CD4-positive, alpha-beta T cell treated with Interleukin-4 for 1 hour (primary cell): ENCODE measurements around the gene ATG7.
A peak's percentile ranks its signal among the peaks of the same experiment; 100 is the strongest.
"Not testable (repeated sequence)": the region's sequence is repeated elsewhere in the genome, so short reads cannot be mapped to it uniquely, and the experiment has no call there.

Source experiments
- DNase-seq, 2 donors: peaks; one replicate each; pipeline ENCODE4 v3.0.0-alpha.2; 2020 to 2022

The ATG7 gene

GRCh38 chr3:11437506-11437905 lies 165.3 kb downstream of the ATG7 start:
- no peak for DNase-seq

- no peak for DNase-seq
These were observed 166.4 kb downstream of the ATG7 start for GRCh38 chr3:11438646-11439045.

GRCh38 chr3:11441346-11441745 lies 169.1 kb downstream of the ATG7 start:
- DNase-seq, result not testable (repeated sequence)

- no peak for DNase-seq
These were observed 172.2 kb downstream of the ATG7 start for GRCh38 chr3:11444404-11444803.

- DNase-seq, result not testable (repeated sequence)
These were observed 173.0 kb downstream of the ATG7 start for GRCh38 chr3:11445193-11445592.

- DNase-seq, result no peak
These were observed 173.7 kb downstream of the ATG7 start for GRCh38 chr3:11445883-11446282.

- no peak for DNase-seq
These were observed 175.5 kb downstream of the ATG7 start for GRCh38 chr3:11447584-11448200.

- no peak for DNase-seq
These were observed 177.8 kb downstream of the ATG7 start for GRCh38 chr3:11450015-11450414.

- DNase-seq, result no peak
These were observed 180.1 kb downstream of the ATG7 start for GRCh38 chr3:11452312-11452711.

- DNase-seq, result no peak
These were observed 181.0 kb downstream of the ATG7 start for GRCh38 chr3:11452885-11453847.

- peak in 1 of 2 donors; percentile 40 for DNase-seq
These were observed 183.8 kb downstream of the ATG7 start for GRCh38 chr3:11455956-11456355.

GRCh38 chr3:11457135-11457534 lies 184.9 kb downstream of the ATG7 start:
- no peak for DNase-seq

GRCh38 chr3:11459186-11459824 lies 187.1 kb downstream of the ATG7 start:
- no peak for DNase-seq

- no peak for DNase-seq
These were observed 189.0 kb downstream of the ATG7 start for GRCh38 chr3:11461226-11461625.

- DNase-seq, result not testable (repeated sequence)
These were observed 190.5 kb downstream of the ATG7 start for GRCh38 chr3:11462673-11463072.

- DNase-seq, result no peak
These were observed 191.4 kb downstream of the ATG7 start for GRCh38 chr3:11463591-11463990.

- no peak for DNase-seq
These were observed 192.2 kb downstream of the ATG7 start for GRCh38 chr3:11464356-11464755.

GRCh38 chr3:11465744-11466616 lies 193.8 kb downstream of the ATG7 start:
- no peak for DNase-seq

GRCh38 chr3:11467875-11468274 lies 195.7 kb downstream of the ATG7 start:
- DNase-seq, result no peak

- DNase-seq, result no peak
These were observed 198.0 kb downstream of the ATG7 start for GRCh38 chr3:11470031-11470853.

- DNase-seq, result no peak
These were observed 203.1 kb downstream of the ATG7 start for GRCh38 chr3:11475324-11475723.

- no peak for DNase-seq
These were observed 204.5 kb downstream of the ATG7 start for GRCh38 chr3:11476735-11477144.
